GM23338 (cell line): Measurements from ENCODE around the gene PSMD8. TPM values are rescaled to one million over a fixed set of nuclear protein-coding genes. Genes with fewer than 3 reads are reported as not detected.

Experiments
- ATAC-seq: fragments of 200-7000 bp; cut with Tn5 transposase; 3 replicates; pipeline ENCODE4 v1.9.1; 2020
- DNase-seq: peaks from one replicate; pipeline ENCODE4 v3.0.0-alpha.2; 2015; ENCODE audit warnings: low spot score
- H2AFZ ChIP-seq: fragments of 200-600 bp; sonication (generic); 2 replicates; pipeline ENCODE4 v1.8.0; 2016; ENCODE audit warnings: antibody characterized with exemption, mild to moderate bottlenecking, moderate library complexity
- H3F3A ChIP-seq: fragments of 200-600 bp; sonication (generic); replicated peaks from 2 replicates; pipeline ENCODE4 v1.8.0; 2017; ENCODE audit warnings: antibody characterized with exemption, mixed run types, low read depth
- H3K27ac ChIP-seq: fragments of 200-600 bp; sonication (generic); 2 replicates; pipeline ENCODE4 v1.6.1; 2016; ENCODE audit warnings: low read depth
- H3K27me3 ChIP-seq: fragments of 200-600 bp; sonication (generic); 2 replicates; pipeline ENCODE4 v1.8.0; 2016; ENCODE audit warnings: mild to moderate bottlenecking, mixed run types, moderate library complexity; ENCODE audit not compliant: insufficient read depth
- H3K36me3 ChIP-seq: fragments of 200-600 bp; sonication (generic); 2 replicates; pipeline ENCODE4 v1.8.0; 2016; ENCODE audit warnings: mild to moderate bottlenecking; ENCODE audit not compliant: insufficient read depth
- H3K4me1 ChIP-seq: fragments of 200-600 bp; sonication (generic); 2 replicates; pipeline ENCODE4 v1.8.0; 2016; ENCODE audit warnings: mild to moderate bottlenecking, moderate library complexity; ENCODE audit not compliant: insufficient read depth
- H3K4me2 ChIP-seq: fragments of 200-600 bp; sonication (generic); 2 replicates; pipeline ENCODE4 v1.7.1; 2017; ENCODE audit warnings: mixed run types
- H3K4me3 ChIP-seq: fragments of 200-600 bp; sonication (generic); 2 replicates; pipeline ENCODE4 v1.6.1; 2016; ENCODE audit warnings: mixed run types
- H3K79me2 ChIP-seq: fragments of 200-600 bp; sonication (generic); replicated peaks from 2 replicates; pipeline ENCODE4 v1.8.0; 2017; ENCODE audit warnings: mild to moderate bottlenecking; ENCODE audit not compliant: insufficient read depth
- H3K9me2 ChIP-seq: fragments of 200-600 bp; sonication (generic); 2 replicates; pipeline ENCODE4 v1.8.0; 2017; ENCODE audit not compliant: insufficient read depth
- H4K20me1 ChIP-seq: fragments of 200-600 bp; sonication (generic); replicated peaks from 2 replicates; pipeline ENCODE4 v1.8.0; 2017; ENCODE audit warnings: mild to moderate bottlenecking; ENCODE audit not compliant: insufficient read depth
- H3K27ac Mint-ChIP-seq: 2 replicates; pipeline ENCODE4 v1.8.0; 2020; ENCODE audit warnings: inconsistent platforms, mild to moderate bottlenecking, moderate library complexity, mixed read lengths
- H3K27me3 Mint-ChIP-seq: 3 replicates; pipeline ENCODE4 v1.8.0; 2022; ENCODE audit warnings: low read depth, mild to moderate bottlenecking, moderate library complexity, mixed read lengths, inconsistent platforms; ENCODE audit not compliant: insufficient read depth, poor library complexity
- H3K36me3 Mint-ChIP-seq: 3 replicates; pipeline ENCODE4 v1.8.0; 2021; ENCODE audit warnings: low read depth, mild to moderate bottlenecking, inconsistent platforms, moderate library complexity, mixed read lengths
- H3K4me1 Mint-ChIP-seq: 3 replicates; pipeline ENCODE4 v1.8.0; 2020; ENCODE audit warnings: mild to moderate bottlenecking, inconsistent platforms, mixed read lengths
- H3K4me3 Mint-ChIP-seq: 3 replicates; pipeline ENCODE4 v1.8.0; 2021; ENCODE audit warnings: moderate library complexity, mild to moderate bottlenecking, inconsistent platforms, mixed read lengths
- H3K9me3 Mint-ChIP-seq: 3 replicates; pipeline ENCODE4 v1.8.0; 2020; ENCODE audit warnings: moderate library complexity, mild to moderate bottlenecking, inconsistent platforms, mixed read lengths
- CREB1 ChIP-seq: fragments of 250-450 bp; sonication (Bioruptor Pico); IDR thresholded peaks from 2 replicates; pipeline ENCODE4 v1.5.0; 2020; ENCODE audit warnings: low read depth, mild to moderate bottlenecking, moderate library complexity
- CTCF ChIP-seq, 2 experiments: fragments of 200-600 bp in 1 of 2; sonication (generic) in 1 of 2; conservative IDR thresholded peaks; 2 replicates each; pipeline versions ENCODE4 v1.5.1 to v1.6.1; 2016 to 2017; ENCODE audit warnings: antibody characterized with exemption in 2 of 2, low read depth in 2 of 2, mild to moderate bottlenecking in 2 of 2, moderate library complexity in 1 of 2
- EZH2 ChIP-seq: fragments of 200-600 bp; sonication (generic); IDR thresholded peaks from one replicate; pipeline ENCODE4 v1.8.0; 2017; ENCODE audit warnings: antibody characterized with exemption, mild to moderate bottlenecking, low read depth; ENCODE audit not compliant: unreplicated experiment
- JUNB ChIP-seq: IDR thresholded peaks from one replicate; pipeline ENCODE4 v1.6.1; 2016; ENCODE audit warnings: antibody characterized with exemption; ENCODE audit not compliant: unreplicated experiment
- NANOG ChIP-seq: IDR thresholded peaks from 2 replicates; pipeline ENCODE4 v1.6.1; 2016; ENCODE audit warnings: antibody characterized with exemption, borderline replicate concordance
- POLR2AphosphoS5 ChIP-seq: IDR thresholded peaks from 2 replicates; pipeline ENCODE4 v1.6.1; 2016; ENCODE audit warnings: antibody characterized with exemption, low read depth
- STAT1 ChIP-seq: IDR thresholded peaks from one replicate; pipeline ENCODE4 v1.6.1; 2016; ENCODE audit warnings: antibody characterized with exemption; ENCODE audit not compliant: unreplicated experiment
- ZNF114 ChIP-seq: fragments of 250-450 bp; sonication (Bioruptor Pico); IDR thresholded peaks from 2 replicates; pipeline ENCODE4 v1.5.0; 2020; ENCODE audit warnings: mild to moderate bottlenecking, moderate library complexity
- ZNF331 ChIP-seq: fragments of 250-450 bp; sonication (Bioruptor Pico); IDR thresholded peaks from 2 replicates; pipeline ENCODE4 v1.5.0; 2020; ENCODE audit warnings: low read depth, mild to moderate bottlenecking, moderate library complexity
- polyA plus RNA-seq: library from polyadenylated mRNA; unstranded; fragments of >200 nt; fragmentation: Nextera tagmentation; extraction: Ambion mirVana; gene quantifications from 2 replicates; pipeline ENCODE4 v1.2.1, GENCODE V29; 2016
- total RNA-seq: library from RNA; depleted of rRNA; stranded (reverse); fragments of >200 nt; shearing (Covaris generic); gene quantifications from 2 replicates; pipeline ENCODE4 v1.2.3, GENCODE V29; 2014
- TF ChIP-seq, protein P1 (sequence below): IDR thresholded peaks from 2 replicates; pipeline ENCODE4 v1.6.1; 2016; ENCODE audit warnings: antibody characterized with exemption
- TF ChIP-seq, protein P2 (sequence below): fragments of 250-450 bp; sonication (Bioruptor Pico); IDR thresholded peaks from 2 replicates; pipeline ENCODE4 v1.5.0; 2020; ENCODE audit warnings: mild to moderate bottlenecking, moderate library complexity
- TF ChIP-seq, protein P3 (sequence below): IDR thresholded peaks from one replicate; pipeline ENCODE4 v1.6.1; 2018; ENCODE audit warnings: antibody characterized with exemption; ENCODE audit not compliant: unreplicated experiment

The PSMD8 gene
- total and polyA plus RNA-seq, 2 experiments from 2014 or later: 129 to 241 TPM

- no peak overlapping the region for H3K27ac Mint-ChIP-seq
- H3K9me3 Mint-ChIP-seq: peaks cover 4% of the 10 kb centered on the region; the same call in 2 of the 3 replicates
- Histone ChIP-seq H3K27me3 (peaks cover 65% of the 10 kb centered on the region), H3K36me3 (no peaks in the 10 kb centered on the region), H3K4me2 (no peak overlapping the region), H3F3A (0 out of 2 replicates have a peak, but pooled peaks cover 4% of the 10 kb centered on the region), H2AFZ (no peak overlapping the region), H3K4me3 (no peak overlapping the region), H3K4me1 (no peaks in the 10 kb centered on the region), H4K20me1 (no peaks in the 10 kb centered on the region; the same call in 1 of the 2 replicates), H3K9me2 (peaks cover 6% of the 10 kb centered on the region; the same call in 1 of the 2 replicates), H3K79me2 (no peaks in the 10 kb centered on the region), H3K27ac (no peak overlapping the region)
- TF ChIP-seq ZNF114 (CRISPR knock-in tag) (no peak), NANOG (no peak), STAT1 (no peak), EZH2 (no peak), ZNF331 (CRISPR knock-in tag) (no peak), CTCF (conservative IDR thresholded peaks at IDR 0.05; ENCODE audit: low read depth in 2 of 2) (no peak), CREB1 (CRISPR knock-in tag) (no peak), JUNB (no peak), POLR2AphosphoS5 (no peak)
- TF ChIP-seq, protein P1, sequence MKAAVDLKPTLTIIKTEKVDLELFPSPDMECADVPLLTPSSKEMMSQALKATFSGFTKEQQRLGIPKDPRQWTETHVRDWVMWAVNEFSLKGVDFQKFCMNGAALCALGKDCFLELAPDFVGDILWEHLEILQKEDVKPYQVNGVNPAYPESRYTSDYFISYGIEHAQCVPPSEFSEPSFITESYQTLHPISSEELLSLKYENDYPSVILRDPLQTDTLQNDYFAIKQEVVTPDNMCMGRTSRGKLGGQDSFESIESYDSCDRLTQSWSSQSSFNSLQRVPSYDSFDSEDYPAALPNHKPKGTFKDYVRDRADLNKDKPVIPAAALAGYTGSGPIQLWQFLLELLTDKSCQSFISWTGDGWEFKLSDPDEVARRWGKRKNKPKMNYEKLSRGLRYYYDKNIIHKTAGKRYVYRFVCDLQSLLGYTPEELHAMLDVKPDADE: no peak
- TF ChIP-seq, protein P2, sequence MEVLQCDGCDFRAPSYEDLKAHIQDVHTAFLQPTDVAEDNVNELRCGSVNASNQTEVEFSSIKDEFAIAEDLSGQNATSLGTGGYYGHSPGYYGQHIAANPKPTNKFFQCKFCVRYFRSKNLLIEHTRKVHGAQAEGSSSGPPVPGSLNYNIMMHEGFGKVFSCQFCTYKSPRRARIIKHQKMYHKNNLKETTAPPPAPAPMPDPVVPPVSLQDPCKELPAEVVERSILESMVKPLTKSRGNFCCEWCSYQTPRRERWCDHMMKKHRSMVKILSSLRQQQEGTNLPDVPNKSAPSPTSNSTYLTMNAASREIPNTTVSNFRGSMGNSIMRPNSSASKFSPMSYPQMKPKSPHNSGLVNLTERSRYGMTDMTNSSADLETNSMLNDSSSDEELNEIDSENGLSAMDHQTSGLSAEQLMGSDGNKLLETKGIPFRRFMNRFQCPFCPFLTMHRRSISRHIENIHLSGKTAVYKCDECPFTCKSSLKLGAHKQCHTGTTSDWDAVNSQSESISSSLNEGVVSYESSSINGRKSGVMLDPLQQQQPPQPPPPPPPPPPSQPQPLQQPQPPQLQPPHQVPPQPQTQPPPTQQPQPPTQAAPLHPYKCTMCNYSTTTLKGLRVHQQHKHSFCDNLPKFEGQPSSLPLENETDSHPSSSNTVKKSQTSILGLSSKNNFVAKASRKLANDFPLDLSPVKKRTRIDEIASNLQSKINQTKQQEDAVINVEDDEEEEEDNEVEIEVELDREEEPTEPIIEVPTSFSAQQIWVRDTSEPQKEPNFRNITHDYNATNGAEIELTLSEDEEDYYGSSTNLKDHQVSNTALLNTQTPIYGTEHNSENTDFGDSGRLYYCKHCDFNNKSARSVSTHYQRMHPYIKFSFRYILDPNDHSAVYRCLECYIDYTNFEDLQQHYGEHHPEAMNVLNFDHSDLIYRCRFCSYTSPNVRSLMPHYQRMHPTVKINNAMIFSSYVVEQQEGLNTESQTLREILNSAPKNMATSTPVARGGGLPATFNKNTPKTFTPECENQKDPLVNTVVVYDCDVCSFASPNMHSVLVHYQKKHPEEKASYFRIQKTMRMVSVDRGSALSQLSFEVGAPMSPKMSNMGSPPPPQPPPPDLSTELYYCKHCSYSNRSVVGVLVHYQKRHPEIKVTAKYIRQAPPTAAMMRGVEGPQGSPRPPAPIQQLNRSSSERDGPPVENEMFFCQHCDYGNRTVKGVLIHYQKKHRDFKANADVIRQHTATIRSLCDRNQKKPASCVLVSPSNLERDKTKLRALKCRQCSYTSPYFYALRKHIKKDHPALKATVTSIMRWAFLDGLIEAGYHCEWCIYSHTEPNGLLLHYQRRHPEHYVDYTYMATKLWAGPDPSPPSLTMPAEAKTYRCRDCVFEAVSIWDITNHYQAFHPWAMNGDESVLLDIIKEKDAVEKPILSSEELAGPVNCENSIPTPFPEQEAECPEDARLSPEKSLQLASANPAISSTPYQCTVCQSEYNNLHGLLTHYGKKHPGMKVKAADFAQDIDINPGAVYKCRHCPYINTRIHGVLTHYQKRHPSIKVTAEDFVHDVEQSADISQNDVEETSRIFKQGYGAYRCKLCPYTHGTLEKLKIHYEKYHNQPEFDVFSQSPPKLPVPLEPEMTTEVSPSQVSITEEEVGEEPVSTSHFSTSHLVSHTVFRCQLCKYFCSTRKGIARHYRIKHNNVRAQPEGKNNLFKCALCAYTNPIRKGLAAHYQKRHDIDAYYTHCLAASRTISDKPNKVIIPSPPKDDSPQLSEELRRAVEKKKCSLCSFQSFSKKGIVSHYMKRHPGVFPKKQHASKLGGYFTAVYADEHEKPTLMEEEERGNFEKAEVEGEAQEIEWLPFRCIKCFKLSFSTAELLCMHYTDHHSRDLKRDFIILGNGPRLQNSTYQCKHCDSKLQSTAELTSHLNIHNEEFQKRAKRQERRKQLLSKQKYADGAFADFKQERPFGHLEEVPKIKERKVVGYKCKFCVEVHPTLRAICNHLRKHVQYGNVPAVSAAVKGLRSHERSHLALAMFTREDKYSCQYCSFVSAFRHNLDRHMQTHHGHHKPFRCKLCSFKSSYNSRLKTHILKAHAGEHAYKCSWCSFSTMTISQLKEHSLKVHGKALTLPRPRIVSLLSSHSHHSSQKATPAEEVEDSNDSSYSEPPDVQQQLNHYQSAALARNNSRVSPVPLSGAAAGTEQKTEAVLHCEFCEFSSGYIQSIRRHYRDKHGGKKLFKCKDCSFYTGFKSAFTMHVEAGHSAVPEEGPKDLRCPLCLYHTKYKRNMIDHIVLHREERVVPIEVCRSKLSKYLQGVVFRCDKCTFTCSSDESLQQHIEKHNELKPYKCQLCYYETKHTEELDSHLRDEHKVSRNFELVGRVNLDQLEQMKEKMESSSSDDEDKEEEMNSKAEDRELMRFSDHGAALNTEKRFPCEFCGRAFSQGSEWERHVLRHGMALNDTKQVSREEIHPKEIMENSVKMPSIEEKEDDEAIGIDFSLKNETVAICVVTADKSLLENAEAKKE (CRISPR knock-in tag): no peak
- TF ChIP-seq, protein P3, sequence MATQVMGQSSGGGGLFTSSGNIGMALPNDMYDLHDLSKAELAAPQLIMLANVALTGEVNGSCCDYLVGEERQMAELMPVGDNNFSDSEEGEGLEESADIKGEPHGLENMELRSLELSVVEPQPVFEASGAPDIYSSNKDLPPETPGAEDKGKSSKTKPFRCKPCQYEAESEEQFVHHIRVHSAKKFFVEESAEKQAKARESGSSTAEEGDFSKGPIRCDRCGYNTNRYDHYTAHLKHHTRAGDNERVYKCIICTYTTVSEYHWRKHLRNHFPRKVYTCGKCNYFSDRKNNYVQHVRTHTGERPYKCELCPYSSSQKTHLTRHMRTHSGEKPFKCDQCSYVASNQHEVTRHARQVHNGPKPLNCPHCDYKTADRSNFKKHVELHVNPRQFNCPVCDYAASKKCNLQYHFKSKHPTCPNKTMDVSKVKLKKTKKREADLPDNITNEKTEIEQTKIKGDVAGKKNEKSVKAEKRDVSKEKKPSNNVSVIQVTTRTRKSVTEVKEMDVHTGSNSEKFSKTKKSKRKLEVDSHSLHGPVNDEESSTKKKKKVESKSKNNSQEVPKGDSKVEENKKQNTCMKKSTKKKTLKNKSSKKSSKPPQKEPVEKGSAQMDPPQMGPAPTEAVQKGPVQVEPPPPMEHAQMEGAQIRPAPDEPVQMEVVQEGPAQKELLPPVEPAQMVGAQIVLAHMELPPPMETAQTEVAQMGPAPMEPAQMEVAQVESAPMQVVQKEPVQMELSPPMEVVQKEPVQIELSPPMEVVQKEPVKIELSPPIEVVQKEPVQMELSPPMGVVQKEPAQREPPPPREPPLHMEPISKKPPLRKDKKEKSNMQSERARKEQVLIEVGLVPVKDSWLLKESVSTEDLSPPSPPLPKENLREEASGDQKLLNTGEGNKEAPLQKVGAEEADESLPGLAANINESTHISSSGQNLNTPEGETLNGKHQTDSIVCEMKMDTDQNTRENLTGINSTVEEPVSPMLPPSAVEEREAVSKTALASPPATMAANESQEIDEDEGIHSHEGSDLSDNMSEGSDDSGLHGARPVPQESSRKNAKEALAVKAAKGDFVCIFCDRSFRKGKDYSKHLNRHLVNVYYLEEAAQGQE: no peak
- H3K4me3 Mint-ChIP-seq: no peak overlapping the region
- DNase-seq (peak; percentile 20), ATAC-seq (no peak)
- 0 out of 3 replicates have a peak, but pooled peaks cover 6% of the 10 kb centered on the region for H3K4me1 Mint-ChIP-seq
- H3K36me3 Mint-ChIP-seq: peaks cover 8% of the 10 kb centered on the region
- peaks cover 56% of the 10 kb centered on the region for H3K27me3 Mint-ChIP-seq
These were observed 26.8 kb downstream of the PSMD8 start for GRCh38 chr19:38401148-38401547.
